ENCODE results near the gene PRDM2. TPM values are rescaled to one million over a fixed set of nuclear protein-coding genes. Genes with fewer than 3 reads are reported as not detected.

PRDM2 gene
- total RNA-seq, 1 donor from 2014 or later: 38.5 TPM

DNA sequence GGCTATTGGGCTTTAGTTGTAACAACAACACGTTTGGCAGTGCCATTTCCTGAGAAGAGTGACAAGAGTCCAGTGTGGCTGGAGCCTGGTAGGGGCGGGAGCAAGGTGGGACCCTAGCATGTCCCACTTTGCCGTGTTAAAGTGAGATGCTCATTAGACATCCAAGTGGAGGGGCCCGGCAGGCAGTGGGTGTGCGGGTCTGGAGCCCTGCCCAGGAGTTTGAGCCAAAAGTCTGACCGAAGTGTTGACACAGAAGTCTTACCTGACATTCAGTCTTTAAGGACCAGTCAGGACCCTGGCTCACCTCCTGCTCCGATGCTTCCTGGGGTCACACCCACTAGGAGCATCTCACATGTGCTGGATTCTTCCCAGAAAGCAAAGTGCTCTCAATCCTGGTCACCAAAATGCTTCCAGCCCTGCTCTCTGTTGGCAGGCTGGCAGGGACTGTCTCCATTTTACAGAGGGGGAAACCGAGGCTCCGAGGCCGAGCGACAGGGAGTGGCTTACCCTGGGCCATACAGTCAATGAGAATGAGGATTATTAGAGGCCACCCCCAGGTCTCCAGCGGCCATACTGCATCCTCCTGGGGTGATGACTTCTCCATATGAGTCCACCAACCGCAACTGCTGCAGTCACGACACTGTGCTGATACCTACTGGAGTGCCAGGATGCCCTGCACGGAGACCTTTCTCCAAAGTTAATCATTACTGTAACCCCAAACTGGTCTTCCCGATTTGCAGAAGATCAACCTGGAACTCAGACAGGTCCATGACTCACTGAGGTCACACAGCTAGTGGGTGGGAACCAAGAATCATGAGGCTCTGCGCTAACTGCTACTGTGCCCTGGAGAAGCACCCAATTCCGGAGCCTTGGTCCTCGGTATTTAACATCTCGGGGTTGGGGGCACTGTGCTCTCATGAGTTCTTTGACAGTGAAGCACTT is 112.7 kb downstream of the PRDM2 start:
- DNase-seq (ENCODE audit: low spot score): no peak

DNA sequence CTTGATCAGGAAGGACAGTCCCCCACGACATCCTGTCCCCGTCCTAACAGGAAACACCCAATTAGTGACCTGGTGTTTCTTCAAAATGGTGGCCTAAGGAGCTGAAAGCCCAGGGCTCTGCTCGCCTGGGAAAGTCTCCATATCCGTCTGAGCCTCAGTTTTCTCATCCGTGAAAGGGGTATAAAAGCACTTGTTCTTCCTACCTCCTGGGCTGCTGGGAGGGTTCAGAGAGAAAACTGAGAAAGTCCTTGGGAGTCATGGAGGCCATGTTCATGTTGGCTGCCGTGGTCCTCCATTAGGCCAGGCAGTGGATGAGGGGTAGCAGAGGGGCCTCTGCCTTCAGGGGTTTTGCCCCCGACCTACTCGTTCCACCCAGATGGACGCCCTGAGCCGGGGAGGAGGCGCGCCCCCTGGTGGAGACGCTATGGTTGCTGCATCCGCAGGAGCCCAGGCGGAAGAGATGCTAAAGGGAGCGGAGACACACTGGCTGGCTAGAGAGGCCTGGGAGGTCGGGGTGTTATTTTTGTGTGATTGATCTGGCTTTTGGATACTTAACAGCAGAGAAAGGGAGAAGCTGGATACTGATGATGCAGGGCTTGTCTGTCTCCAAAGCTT is 113.5 kb downstream of the PRDM2 start:
- no peak for DNase-seq (ENCODE audit: low spot score)

DNA sequence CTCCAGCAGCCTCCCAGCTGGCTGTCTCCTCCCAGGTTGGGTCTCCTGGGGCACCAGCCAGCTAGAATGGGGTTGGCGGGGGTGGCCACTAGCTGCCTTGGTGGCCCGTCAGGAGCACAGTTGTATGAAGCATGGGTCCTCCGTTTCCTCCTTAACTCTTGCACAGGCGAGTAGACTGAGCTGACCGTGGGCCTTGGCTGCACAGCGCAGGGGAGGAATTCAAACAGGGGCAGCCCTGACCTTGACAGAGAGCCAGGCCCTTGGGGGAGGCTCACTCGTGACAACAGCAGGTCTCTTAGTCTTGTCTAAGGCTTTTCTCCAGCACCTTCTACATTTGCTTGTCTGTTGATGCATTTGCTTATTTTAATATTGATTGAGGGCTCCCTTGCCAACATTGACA is 114.1 kb downstream of the PRDM2 start:
- no peak for DNase-seq (ENCODE audit: low spot score)

DNA sequence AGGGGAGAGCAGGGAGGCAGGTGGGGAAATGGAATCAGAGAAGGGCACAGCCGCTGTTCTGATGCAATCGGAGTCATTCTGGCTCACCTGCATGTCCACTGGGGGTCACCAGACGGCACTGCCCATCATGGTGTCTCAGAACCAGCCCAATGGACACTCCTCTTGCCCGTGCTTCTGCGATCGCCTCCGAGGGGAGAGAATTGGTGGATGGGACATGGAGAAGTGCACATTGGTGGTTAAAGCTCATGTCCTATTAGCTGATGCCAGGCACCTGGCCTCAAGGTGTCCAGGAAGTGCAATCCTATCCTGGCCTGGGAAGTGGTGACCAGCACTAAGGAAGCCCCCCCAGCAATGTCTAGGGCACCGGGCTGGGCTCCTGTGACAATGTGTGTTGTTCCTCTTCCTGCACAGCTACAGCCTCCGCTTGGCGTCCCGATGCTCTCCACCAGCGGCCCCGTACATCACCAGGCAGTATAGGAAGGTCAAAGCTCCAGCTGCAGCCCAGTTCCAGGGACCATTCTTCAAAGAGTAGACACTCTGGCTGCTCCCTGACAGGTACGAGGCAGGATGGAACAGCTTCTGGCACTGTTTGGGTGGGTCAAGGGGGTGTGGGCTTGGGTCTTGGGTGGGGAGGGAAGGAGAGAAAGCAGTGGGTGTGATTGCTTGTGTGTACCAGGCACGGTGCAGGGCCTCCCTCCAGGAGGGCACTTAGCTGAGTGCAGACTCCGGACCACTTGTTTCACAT is 116.2 kb downstream of the PRDM2 start:
- DNase-seq (ENCODE audit: low spot score): no peak

DNA sequence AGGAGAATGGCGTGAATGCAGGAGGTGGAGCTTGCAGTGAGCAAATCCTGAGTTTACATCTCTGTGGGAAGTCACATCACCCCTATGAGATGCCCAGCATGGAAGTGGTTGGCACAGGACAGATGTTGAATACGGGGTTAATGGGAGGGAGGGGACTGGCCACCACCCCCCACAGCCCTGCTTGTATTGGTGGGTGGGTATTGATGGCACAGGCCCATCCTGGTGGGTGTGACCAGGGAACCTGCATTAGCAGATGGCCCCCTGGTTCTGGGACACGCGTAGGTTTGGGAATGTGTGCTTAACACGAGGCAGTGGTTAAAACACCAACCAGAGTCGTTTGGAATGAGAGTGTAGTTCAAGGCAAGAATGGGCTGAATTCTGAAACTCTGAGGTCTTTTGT is 117.9 kb downstream of the PRDM2 start:
- no peak for DNase-seq (ENCODE audit: low spot score)

DNA sequence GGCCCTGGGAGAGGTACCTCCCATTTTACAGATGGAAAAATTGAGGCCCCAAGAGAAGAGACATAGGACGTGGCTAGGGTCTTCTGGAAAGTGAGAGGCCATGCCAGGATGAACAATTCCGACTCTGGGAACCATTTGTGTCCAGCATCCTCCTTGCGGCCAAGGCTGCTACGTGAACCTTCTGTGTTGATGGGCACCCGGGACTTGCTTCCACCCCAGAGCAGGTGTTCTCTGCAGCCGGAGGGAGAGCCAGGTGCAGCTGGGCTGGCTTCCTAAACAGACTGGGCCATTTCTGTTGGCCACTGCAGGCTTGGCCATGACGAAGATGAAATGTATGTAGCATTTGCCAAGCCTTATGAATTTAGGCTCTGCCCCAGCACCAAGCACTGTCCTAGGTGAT is 118.9 kb downstream of the PRDM2 start:
- no peak for DNase-seq (ENCODE audit: low spot score)

DNA sequence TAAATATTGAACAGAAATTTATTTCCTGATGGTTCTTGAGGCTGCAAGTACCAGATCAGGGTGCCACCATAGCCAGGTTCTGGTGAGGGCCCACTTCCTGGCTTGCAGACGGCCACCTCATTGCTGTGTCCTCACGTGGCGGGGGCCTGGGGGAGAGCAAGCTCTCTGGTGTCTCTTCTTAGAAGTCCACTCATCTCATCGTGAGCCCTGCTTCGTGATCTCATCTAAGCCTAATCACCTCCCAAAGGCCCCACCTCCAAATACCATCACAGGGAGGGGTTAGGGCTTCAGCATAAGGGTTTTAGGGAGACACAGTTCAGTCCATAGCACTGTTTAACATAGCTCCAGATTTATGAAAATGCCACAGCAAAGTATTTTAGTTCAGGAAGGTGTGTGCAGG is 119.7 kb downstream of the PRDM2 start:
- peak; percentile 36 for DNase-seq (ENCODE audit: low spot score)

DNA sequence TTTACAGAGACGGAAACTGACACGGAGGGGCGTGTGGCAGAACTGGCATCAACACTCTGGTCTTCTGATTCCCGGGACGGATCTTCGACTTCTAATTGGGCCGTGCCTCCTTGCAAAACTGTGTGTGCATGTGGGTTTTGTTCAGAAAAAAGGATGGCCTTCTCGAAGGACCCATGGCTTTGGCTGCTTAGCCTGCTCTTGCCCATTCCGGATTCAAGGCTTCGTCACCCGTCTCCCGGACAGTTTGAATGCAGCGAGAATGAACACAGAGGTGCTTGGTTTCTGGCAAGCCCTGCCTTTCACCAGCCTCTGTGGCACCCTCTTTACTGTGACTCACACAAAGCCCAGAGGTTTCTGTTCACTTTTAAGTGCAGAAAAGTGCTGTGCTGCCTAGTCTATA is 120.1 kb downstream of the PRDM2 start:
- no peak for DNase-seq (ENCODE audit: low spot score)

DNA sequence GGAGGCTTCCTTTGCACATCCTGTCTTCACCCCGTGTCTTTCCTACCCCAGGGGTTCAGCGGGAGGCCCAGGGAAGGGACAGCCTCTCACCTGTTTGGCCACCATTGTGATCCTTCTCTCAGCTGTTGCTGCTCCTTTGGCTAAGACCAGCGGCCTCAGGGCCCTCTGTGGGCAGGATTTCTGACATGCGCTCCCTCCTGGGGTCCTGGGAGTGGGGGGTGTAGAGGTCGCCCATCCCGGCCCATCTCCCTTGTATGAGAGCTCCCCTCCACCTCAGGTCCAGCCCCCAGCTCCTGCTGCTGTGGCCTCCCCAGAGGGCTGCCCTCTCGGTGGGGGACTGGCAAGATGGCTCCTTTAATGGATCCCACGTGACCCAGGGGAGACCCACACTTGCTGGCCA is 120.5 kb downstream of the PRDM2 start:
- DNase-seq (ENCODE audit: low spot score): no peak

DNA sequence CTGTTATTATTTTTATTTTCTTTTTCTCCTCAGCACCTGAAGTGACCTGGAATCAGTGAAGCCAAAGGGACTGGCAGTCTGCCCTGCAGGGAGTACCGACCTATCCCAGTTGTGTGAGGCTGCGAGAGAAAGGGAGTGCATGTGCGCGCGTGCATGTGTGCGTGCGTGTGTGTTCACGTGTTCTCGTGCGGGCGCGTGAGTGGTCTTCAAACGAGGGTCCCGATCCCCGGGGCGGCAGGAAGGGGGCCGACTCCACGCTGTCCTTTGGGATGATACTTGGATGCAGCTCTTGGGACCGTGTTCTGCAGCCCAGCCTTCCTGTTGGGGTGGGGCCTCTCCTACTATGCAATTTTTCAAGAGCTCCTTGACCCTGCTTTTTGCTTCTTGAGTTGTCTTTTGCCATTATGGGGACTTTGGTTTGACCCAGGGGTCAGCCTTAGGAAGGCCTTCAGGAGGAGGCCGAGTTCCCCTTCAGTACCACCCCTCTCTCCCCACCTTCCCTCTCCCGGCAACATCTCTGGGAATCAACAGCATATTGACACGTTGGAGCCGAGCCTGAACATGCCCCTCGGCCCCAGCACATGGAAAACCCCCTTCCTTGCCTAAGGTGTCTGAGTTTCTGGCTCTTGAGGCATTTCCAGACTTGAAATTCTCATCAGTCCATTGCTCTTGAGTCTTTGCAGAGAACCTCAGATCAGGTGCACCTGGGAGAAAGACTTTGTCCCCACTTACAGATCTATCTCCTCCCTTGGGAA is 123.3 kb downstream of the PRDM2 start:
- DNase-seq (ENCODE audit: low spot score): no peak

DNA sequence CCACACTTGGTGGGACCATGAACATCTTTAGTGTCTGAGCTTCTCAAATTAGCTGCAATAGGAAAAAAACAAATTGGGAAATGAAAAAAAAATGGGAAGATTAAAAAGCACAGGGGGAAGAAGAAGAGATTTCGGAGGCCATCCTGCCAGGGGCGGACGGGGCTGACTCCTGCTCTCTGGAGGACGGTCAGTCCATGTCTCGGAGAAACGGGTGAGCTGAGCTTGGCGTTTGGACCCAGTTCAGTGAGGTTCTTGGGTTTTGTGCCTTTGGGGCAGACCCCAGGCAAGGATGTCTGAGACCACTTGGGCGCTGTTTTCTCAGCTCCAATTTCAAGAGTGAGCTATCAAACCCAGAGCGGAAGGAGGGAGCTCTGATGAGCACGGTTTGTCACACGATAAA is 123.9 kb downstream of the PRDM2 start:
- no peak for DNase-seq (ENCODE audit: low spot score)

DNA sequence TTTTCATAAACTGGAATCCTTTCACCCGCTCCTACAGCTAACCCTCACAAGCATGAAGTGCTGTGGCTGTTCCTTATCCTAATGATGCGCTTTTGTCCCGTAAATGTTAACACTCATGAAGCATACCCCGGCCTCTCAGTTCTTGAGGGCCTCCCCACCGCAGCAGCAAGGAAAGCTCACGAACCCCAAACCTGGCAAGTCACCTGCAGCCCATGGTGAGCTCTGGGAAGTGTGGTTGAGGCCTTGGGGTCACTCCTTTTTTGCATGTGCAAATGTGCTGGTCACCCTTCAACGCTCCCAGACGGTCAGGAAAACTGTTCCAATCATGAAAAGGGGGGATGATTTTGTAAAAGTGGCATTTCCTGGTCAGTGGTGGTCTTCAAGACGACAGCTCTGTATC is 124.6 kb downstream of the PRDM2 start:
- DNase-seq (ENCODE audit: low spot score): no peak

DNA sequence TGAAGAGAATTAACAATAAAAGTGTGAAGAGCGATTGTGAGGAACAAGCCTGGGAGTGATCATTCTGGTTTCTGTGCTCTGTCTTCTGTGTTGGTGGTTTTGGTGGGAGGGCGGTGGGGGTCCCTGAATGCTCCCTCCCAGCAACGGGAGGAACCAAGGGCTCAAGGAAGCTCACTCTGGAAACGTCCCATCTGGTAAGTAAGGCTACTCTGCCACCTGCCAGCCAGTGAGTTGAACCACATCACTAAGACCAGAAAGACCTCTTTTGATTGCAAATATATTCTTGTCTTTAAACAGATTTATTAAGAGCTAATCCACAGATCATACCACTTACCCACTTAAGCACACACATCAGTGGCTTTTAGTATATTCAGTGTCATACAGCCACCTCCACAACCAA is 125.0 kb downstream of the PRDM2 start:
- no peak for DNase-seq (ENCODE audit: low spot score)

DNA sequence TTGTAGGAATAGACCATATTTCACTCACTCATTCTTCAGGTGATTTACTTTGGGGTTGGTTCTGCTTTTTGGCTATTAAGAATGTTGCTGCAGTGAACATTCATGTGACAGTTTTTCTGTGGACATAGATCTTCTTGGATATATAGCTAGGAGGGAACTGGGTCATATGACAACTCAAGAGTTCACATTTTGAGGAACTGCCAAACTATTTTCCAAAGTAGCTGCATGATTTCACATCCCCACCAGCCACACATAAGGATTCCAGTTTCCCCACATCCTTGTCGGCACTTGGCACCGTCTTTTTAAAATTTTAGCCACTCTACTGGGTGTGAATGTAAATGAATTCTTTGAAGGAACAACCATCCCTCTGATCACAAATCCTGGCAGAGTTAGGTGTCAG is 126.0 kb downstream of the PRDM2 start:
- DNase-seq (ENCODE audit: low spot score): no peak

DNA sequence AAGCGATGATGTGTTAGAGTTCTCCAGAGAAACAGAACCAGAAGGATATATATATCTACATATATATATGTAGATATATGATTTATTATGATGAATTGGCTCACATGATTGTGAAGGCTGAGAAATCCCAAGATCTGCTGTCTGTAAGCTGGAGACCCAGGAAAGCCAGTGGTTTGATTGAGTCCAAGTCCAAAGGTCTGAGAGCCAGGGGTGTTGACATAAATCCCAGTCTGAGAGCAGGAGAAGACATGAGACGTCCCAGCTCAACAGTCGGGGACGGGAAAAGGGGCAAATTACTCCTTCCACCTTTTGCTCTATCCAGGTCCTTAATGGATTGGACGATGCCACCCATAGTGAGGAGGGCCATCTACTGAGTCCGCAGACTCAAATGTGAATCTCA is 126.6 kb downstream of the PRDM2 start:
- no peak for DNase-seq (ENCODE audit: low spot score)

DNA sequence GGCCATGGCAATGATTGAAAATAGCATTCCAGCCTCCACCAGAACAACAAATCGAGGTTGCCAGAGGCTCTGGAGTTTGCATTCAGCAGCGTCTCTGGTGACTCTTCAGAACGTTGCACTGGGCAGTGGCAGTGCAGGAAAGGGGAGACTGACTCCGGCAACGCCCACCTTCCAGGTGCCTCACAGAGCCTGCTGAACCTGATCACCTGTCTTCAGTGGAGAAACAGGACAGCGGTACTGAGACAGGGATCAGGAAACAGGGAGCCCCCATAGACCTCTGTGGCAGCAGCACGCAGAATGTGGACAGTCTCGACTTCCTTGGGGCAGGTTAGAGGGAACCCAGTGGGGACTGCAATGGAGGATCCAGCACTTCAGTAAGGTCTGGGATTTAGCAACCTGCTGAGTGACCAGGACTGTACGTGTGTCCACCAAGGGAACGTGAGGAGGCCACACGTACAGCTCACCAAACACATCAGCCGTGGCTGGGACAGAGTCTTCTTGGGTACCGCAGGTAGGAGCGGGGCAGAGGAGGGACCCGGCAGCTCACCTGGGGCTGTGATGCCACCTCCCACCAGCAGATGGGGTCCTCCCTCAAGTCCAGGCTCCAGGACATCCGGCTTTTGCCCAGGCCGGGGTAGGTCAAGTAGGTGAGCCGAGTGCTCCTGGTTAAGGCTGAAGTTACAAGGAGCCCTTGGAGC is 128.6 kb downstream of the PRDM2 start:
- DNase-seq (ENCODE audit: low spot score): no peak

DNA sequence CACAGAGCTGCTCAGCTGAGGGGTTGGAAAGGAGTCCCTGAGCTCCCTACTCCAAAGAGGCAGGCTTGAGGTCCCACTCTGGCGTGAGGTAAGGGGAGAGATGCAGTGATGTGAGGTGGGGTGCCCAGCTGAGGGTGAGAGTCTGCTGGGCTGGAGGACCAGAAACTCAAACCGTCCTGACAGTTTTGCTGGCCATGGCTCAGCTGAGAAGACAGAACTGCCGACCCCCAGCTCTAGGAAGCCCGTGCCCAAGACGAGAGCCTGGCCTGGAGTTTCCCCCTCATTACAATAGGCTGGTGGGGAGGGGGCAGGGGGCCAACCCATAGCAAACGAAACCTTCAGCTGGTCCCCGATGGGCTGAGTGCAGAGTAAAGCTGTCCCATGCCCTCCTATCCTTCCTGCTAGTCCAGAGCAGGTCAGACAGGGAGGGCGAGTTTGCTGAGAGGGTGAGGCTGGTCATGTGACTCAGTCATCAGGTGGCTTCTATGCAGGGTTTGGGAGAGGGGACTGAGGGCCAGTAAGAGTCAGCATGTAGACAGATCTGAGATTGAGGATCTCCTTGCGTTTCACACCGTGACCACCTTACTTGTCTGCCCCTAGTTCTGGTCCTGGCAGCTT is 129.3 kb downstream of the PRDM2 start:
- DNase-seq (ENCODE audit: low spot score): no peak

DNA sequence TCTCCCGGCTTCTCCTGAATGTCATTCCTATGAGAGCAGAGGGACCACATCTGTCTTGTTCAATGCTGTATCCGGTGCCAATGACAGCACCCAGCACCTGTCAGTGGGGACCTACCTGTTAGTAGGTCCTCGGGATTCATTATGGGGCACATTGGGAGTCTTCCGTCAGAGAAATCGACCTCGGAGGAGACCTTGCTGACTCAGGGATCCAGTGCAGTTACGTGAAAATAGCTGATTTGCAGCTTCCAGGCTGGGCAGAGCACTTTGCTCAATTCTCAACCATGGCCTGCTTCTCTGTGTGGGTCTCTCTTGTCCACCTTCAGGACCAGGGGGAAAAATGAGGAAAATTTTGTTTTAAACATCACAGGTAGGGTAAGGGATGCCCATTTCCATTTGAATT is 130.2 kb downstream of the PRDM2 start:
- DNase-seq (ENCODE audit: low spot score): no peak

DNA sequence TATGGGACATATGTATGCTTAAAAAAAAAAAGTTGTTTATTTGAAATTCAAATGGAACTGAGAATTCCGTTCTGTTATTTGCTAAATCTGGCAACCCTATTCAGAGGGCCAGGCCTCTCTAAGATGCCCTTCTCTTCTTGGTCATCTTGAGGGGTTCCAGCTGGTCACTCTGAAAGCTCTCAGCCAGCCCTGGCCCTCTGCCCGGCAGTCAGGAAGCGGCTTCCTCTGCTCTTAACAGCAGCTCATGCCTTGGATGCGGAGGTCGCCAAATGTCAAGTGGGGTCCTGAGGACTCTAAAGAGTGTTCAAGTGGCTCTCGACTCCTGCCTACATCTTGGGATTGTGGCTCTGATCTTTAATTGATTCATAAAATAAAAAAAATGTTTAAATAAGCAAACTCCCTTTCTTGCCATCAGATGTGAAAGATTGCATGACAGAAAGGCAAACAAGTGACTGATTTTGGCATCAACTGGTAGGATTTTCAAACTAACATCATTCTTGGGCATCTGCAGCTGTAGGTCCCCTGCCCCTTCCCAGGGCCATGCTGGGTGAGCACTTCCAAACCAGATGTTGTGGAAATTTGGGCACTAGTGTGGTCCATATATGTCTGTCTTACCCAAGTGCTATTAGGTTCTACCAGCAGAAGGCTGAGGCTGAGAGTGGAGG is 130.8 kb downstream of the PRDM2 start:
- DNase-seq (ENCODE audit: low spot score): no peak

DNA sequence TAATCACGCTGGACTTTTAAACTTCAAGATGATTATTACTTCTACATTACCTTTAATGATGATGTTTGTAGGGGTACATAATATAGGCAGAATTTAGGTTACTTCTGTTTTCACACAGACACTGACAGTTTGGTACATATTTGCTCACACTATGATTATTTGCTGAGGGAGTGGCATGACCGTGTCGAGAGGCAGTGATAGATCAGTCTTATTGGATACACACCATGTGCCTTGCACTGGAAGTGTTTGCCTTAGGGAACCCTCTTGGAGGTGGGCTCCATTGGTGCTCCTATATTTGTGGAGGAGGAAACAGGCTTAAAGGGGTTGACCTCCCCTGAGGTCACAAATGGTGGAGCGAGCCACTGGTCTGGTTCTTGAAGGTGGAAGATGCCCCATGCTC is 132.1 kb downstream of the PRDM2 start:
- DNase-seq (ENCODE audit: low spot score): no peak

Measured in umbilical cord (tissue), 2 donors.